PC-3 (cell line): ENCODE data around the gene CDA. TPM values are rescaled to one million over a fixed set of nuclear protein-coding genes. Genes with fewer than 3 reads are reported as not detected.

ENCODE experiments used
- ATAC-seq: fragments of 200-7000 bp; cut with Tn5 transposase; 2 replicates; pipeline ENCODE4 v1.9.1; 2020; ENCODE audit warnings: mild to moderate bottlenecking, moderate library complexity
- BruUV-seq: library from RNA; stranded (reverse); fragments of 400-500 nt; replicated peaks from 2 replicates; lab custom pipeline; 2021; lab: Mats Ljungman, UMichigan
- CTCF ChIA-PET: fragments of 300-600 bp; sonication (Branson Sonifier 250); formaldehyde crosslinking; loops from one replicate; lab custom pipeline; 2022; ENCODE audit warnings: antibody characterized with exemption; lab: Charles Lee
- POLR2A ChIA-PET: fragments of 300-600 bp; sonication (Branson Sonifier 250); formaldehyde crosslinking; loops from one replicate; lab custom pipeline; 2022; ENCODE audit warnings: antibody characterized with exemption; ENCODE audit not compliant: unreplicated experiment; lab: Charles Lee
- DNase-seq: peaks from one replicate; pipeline ENCODE4 v3.0.0-alpha.2; 2015
- H2AFZ ChIP-seq: fragments of 300-600 bp; sonication (generic); 2 replicates; pipeline ENCODE4 v1.6.0; 2016; ENCODE audit warnings: antibody characterized with exemption, low read length
- H3F3A ChIP-seq: fragments of 300-600 bp; sonication (generic); one replicate; pipeline ENCODE4 v1.6.0; 2017; ENCODE audit warnings: antibody characterized with exemption, low read length, control low read depth, mild to moderate bottlenecking; ENCODE audit not compliant: unreplicated experiment
- H3K27ac ChIP-seq: fragments of 300-600 bp; sonication (generic); 2 replicates; pipeline ENCODE4 v1.5.1; 2016; ENCODE audit warnings: mild to moderate bottlenecking, low read length
- H3K27me3 ChIP-seq: fragments of 300-600 bp; sonication (generic); 2 replicates; pipeline ENCODE4 v1.6.1; 2016; ENCODE audit warnings: low read length, mixed read lengths
- H3K36me3 ChIP-seq: fragments of 300-600 bp; sonication (generic); 2 replicates; pipeline ENCODE4 v1.6.1; 2016; ENCODE audit warnings: low read depth, mixed run types, low read length, mixed read lengths
- H3K4me1 ChIP-seq: fragments of 300-600 bp; sonication (generic); 2 replicates; pipeline ENCODE4 v1.5.1; 2016; ENCODE audit warnings: low read length; ENCODE audit not compliant: insufficient read depth
- H3K4me2 ChIP-seq: fragments of 300-600 bp; sonication (generic); 2 replicates; pipeline ENCODE4 v1.6.0; 2016; ENCODE audit warnings: low read length
- H3K4me3 ChIP-seq: fragments of 300-600 bp; sonication (generic); 2 replicates; pipeline ENCODE4 v1.5.1; 2016; ENCODE audit warnings: mild to moderate bottlenecking, low read length, mixed read lengths
- H3K79me2 ChIP-seq: fragments of 300-600 bp; sonication (generic); 2 replicates; pipeline ENCODE4 v1.6.1; 2017; ENCODE audit warnings: low read length, mixed read lengths
- H3K9ac ChIP-seq: fragments of 300-600 bp; sonication (generic); 2 replicates; pipeline ENCODE4 v1.6.0; 2016; ENCODE audit warnings: mild to moderate bottlenecking, low read length
- H3K9me2 ChIP-seq: fragments of 300-600 bp; sonication (generic); replicated peaks from 2 replicates; pipeline ENCODE4 v1.6.1; 2016; ENCODE audit warnings: mixed run types, low read length, mixed read lengths
- H3K9me3 ChIP-seq: fragments of 300-600 bp; sonication (generic); 2 replicates; pipeline ENCODE4 v1.6.1; 2016; ENCODE audit warnings: low read length, mixed read lengths
- H4K20me1 ChIP-seq: fragments of 300-600 bp; sonication (generic); 2 replicates; pipeline ENCODE4 v1.6.1; 2016; ENCODE audit warnings: low read length, mixed read lengths
- EZH2 ChIP-seq: fragments of 300-600 bp; sonication (generic); IDR thresholded peaks from one replicate; pipeline ENCODE4 v1.6.1; 2017; ENCODE audit warnings: antibody characterized with exemption, mild to moderate bottlenecking, low read length; ENCODE audit not compliant: unreplicated experiment
- EZH2phosphoT487 ChIP-seq: fragments of 300-600 bp; sonication (generic); IDR thresholded peaks from 2 replicates; pipeline ENCODE4 v1.6.1; 2018; ENCODE audit warnings: mild to moderate bottlenecking, antibody characterized with exemption, low read length, borderline replicate concordance
- intact Hi-C: fragments of 100-400 bp; cut with micrococcal nuclease; formaldehyde crosslinking; loops from 2 replicates; pipeline ENCODE4 v1.9.0; 2023
- total RNA-seq: library from RNA; depleted of rRNA; stranded (reverse); fragments of >200 nt; gene quantifications from 2 replicates; pipeline ENCODE4 v1.2.3, GENCODE V29; 2014; rRNA removed
- TF ChIP-seq, protein P1 (sequence below): fragments of 300-600 bp; sonication (generic); conservative IDR thresholded peaks from 2 replicates; pipeline ENCODE4 v1.5.1; 2017; ENCODE audit warnings: antibody characterized with exemption, low read depth, mild to moderate bottlenecking, low read length

Gene CDA
- total RNA-seq, 1 experiment from 2014 or later, result 36.3 TPM

DNA sequence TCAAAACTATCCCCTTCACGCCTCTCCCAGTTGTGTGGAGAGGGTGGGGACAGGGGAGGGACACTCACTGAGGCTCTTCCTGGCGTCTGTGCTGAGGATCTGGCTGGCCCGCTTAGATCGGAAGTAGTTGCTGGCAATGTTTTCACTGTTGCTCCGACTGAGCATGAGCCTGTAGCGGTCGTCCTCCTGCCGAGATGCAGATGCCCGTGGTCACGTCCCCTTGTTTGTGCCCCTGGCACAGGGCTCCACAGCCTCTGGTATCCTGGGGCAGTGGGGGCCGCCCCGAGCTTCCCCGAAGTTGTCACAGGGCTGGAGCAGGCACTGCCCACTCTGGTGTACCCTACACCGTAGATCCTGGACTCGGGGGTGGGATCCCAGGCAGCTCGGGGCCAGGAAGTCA is 77.2 kb downstream of the CDA start:
- Histone ChIP-seq H4K20me1 (no peaks in the 10 kb centered on the region), H3K4me1 (no peaks in the 10 kb centered on the region), H3K36me3 (no peaks in the 10 kb centered on the region), H3F3A (no peaks in the 10 kb centered on the region), H3K27ac (no peak overlapping the region), H3K27me3 (no peaks in the 10 kb centered on the region), H3K4me3 (no peak overlapping the region), H3K9me2 (no peaks in the 10 kb centered on the region), H3K9me3 (no peaks in the 10 kb centered on the region), H3K79me2 (peaks cover under 1% of the 10 kb centered on the region), H2AFZ (no peak overlapping the region), H3K4me2 (no peak overlapping the region), H3K9ac (no peak overlapping the region)
- no TSS peak for BruUV-seq
- ChIA-PET CTCF (no interaction called here), POLR2A (no interaction called here)
- intact Hi-C loops, result no loop called here
- TF ChIP-seq, protein P1, sequence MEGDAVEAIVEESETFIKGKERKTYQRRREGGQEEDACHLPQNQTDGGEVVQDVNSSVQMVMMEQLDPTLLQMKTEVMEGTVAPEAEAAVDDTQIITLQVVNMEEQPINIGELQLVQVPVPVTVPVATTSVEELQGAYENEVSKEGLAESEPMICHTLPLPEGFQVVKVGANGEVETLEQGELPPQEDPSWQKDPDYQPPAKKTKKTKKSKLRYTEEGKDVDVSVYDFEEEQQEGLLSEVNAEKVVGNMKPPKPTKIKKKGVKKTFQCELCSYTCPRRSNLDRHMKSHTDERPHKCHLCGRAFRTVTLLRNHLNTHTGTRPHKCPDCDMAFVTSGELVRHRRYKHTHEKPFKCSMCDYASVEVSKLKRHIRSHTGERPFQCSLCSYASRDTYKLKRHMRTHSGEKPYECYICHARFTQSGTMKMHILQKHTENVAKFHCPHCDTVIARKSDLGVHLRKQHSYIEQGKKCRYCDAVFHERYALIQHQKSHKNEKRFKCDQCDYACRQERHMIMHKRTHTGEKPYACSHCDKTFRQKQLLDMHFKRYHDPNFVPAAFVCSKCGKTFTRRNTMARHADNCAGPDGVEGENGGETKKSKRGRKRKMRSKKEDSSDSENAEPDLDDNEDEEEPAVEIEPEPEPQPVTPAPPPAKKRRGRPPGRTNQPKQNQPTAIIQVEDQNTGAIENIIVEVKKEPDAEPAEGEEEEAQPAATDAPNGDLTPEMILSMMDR, result no peak
- TF ChIP-seq EZH2phosphoT487 (no peak), EZH2 (no peak)
- ATAC-seq, result no peak
- DNase-seq, result no peak

DNA sequence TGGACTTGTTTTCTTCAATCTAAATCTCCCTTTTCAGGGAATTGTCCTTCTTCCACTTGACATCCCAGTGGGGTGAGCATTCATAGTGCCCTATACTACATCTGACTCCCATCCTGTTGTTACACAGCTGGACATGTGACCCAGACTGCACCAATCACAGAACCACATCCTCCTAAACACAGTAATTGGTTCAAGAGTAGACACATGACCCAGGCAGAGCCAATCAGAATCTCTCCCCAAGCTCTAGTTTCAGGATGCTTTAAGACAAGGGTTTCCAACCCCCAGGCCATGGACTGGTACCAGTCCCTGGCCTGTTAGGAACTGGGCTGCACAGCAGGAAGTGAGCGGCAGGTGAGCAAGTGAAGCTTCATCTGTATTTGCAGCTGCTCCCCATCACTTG is 77.9 kb downstream of the CDA start:
- Histone ChIP-seq H3K27ac (no peak overlapping the region), H3K36me3 (no peaks in the 10 kb centered on the region), H4K20me1 (no peaks in the 10 kb centered on the region), H3K4me2 (no peak overlapping the region), H3F3A (no peaks in the 10 kb centered on the region), H3K4me1 (no peaks in the 10 kb centered on the region), H3K4me3 (no peak overlapping the region), H3K79me2 (no peaks in the 10 kb centered on the region), H3K9me3 (no peaks in the 10 kb centered on the region), H3K9ac (no peak overlapping the region), H2AFZ (no peak overlapping the region), H3K9me2 (no peaks in the 10 kb centered on the region), H3K27me3 (no peaks in the 10 kb centered on the region)
- ChIA-PET POLR2A (no interaction called here), CTCF (no interaction called here)
- TF ChIP-seq, protein P1, result no peak
- no peak for TF ChIP-seq EZH2
- TF ChIP-seq EZH2phosphoT487, result no peak
- peak; percentile 42; the same call in 1 of the 2 replicates for ATAC-seq
- peak; percentile 44 for DNase-seq
- intact Hi-C loops, result no loop called here
- BruUV-seq, result no TSS peak

Other genes starting within 250 kb of the CDA start
- 51.2 and 56.9 TPM in 2 replicates for gene CAMK2N1, start 102.9 kb upstream of the CDA start, total RNA-seq
- 28.9 and 29.5 TPM in 2 replicates for gene MUL1, start 80.9 kb upstream of the CDA start, total RNA-seq
- 0.11 TPM in 1 of 2 replicates, not detected in the other for gene FAM43B, start 36.5 kb upstream of the CDA start, total RNA-seq
- gene PINK1, start 44.4 kb downstream of the CDA start, total RNA-seq, result 129 and 160 TPM in 2 replicates
- 334 and 357 TPM in 2 replicates for gene DDOST, start 72.3 kb downstream of the CDA start, total RNA-seq
- 0.33 and 2.8 TPM in 2 replicates for gene KIF17, start 128.9 kb downstream of the CDA start, total RNA-seq
- gene SH2D5, start 143.6 kb downstream of the CDA start, total RNA-seq, result 7.1 and 11.2 TPM in 2 replicates
- 243 and 321 TPM in 2 replicates for gene HP1BP3, start 198.2 kb downstream of the CDA start, total RNA-seq